OCI-LY3 (cell line): ENCODE data around the gene KIF17.

Experiments used
- H2AFZ ChIP-seq: fragments of 200-600, 300-600 bp; shearing (Covaris generic); 2 replicates; pipeline ENCODE4 v1.6.0; 2014; ENCODE audit warnings: antibody characterized with exemption, low read depth, low read length
- H3K27ac ChIP-seq: fragments of 200-600, 300-600 bp; sonication (generic); 2 replicates; pipeline ENCODE4 v1.5.1; 2014; ENCODE audit warnings: mild to moderate bottlenecking, low read length, moderate library complexity, mixed read lengths
- H3K27me3 ChIP-seq: fragments of 200-600, 300-600 bp; sonication (generic); 2 replicates; pipeline ENCODE4 v1.6.1; 2014; ENCODE audit warnings: low read depth, low read length, mixed read lengths
- H3K36me3 ChIP-seq: fragments of 200-600, 300-600 bp; sonication (generic); replicated peaks from 2 replicates; pipeline ENCODE3; 2014; ENCODE audit warnings: low read depth, low read length, mixed read lengths
- H3K4me1 ChIP-seq: fragments of 300-600, 200-600 bp; sonication (generic); 2 replicates; pipeline ENCODE4 v1.6.1; 2014; ENCODE audit warnings: low read length, mixed read lengths
- H3K4me2 ChIP-seq: fragments of 200-600, 300-600 bp; sonication (generic); 2 replicates; pipeline ENCODE4 v1.6.1; 2014; ENCODE audit warnings: low read length, mixed read lengths
- H3K4me3 ChIP-seq: fragments of 300-600, 200-600 bp; sonication (generic); 2 replicates; pipeline ENCODE4 v1.5.1; 2014; ENCODE audit warnings: antibody characterized with exemption, mild to moderate bottlenecking, low read length, moderate library complexity
- H3K79me2 ChIP-seq: fragments of 300-600, 200-600 bp; shearing (Covaris generic); 2 replicates; pipeline ENCODE4 v1.6.1; 2014; ENCODE audit warnings: mild to moderate bottlenecking, low read length, mixed read lengths
- H3K9ac ChIP-seq: fragments of 300-600, 200-600 bp; shearing (Covaris generic); 2 replicates; pipeline ENCODE4 v1.6.0; 2014; ENCODE audit warnings: mild to moderate bottlenecking, low read length, moderate library complexity
- H3K9me3 ChIP-seq: fragments of 200-600, 300-600 bp; shearing (Covaris generic); 2 replicates; pipeline ENCODE4 v1.6.1; 2014; ENCODE audit warnings: low read length, mixed read lengths; ENCODE audit not compliant: insufficient read depth
- H4K20me1 ChIP-seq: fragments of 200-600, 300-600 bp; sonication (generic); 2 replicates; pipeline ENCODE4 v1.6.1; 2016; ENCODE audit warnings: low read length, mixed read lengths; ENCODE audit not compliant: insufficient read depth
- CTCF ChIP-seq: fragments of 200-600, 300-600 bp; sonication (generic); IDR thresholded peaks from 2 replicates; pipeline ENCODE4 v1.5.1; 2014; ENCODE audit warnings: antibody characterized with exemption, low read length, low read depth
- EZH2phosphoT487 ChIP-seq: fragments of 200-600 bp; shearing (Covaris generic); IDR thresholded peaks from 2 replicates; pipeline ENCODE4 v1.6.1; 2018; ENCODE audit warnings: antibody characterized with exemption, mixed run types, low read depth

Gene KIF17

GRCh38 chr1:20689645-20690056, 28.2 kb downstream of the KIF17 start:
- H3K9ac ChIP-seq, result no peak overlapping the region
- no peaks in the 10 kb centered on the region for H3K27me3 ChIP-seq
- H3K4me2 ChIP-seq, result no peak overlapping the region
- TF ChIP-seq EZH2phosphoT487, result no peak
- no peak for TF ChIP-seq CTCF
- no peak overlapping the region for H3K27ac ChIP-seq
- H3K4me1 ChIP-seq, result no peaks in the 10 kb centered on the region
- H4K20me1 ChIP-seq, result no peaks in the 10 kb centered on the region
- H3K9me3 ChIP-seq, result no peaks in the 10 kb centered on the region
- H2AFZ ChIP-seq, result no peak overlapping the region
- no peak overlapping the region for H3K4me3 ChIP-seq
- H3K79me2 ChIP-seq, result no peaks in the 10 kb centered on the region
- H3K36me3 ChIP-seq, result no peaks in the 10 kb centered on the region

- Histone ChIP-seq H3K4me2 (no peak overlapping the region), H3K27ac (no peak overlapping the region), H3K9me3 (no peaks in the 10 kb centered on the region), H3K27me3 (no peaks in the 10 kb centered on the region), H3K4me3 (no peak overlapping the region), H3K4me1 (no peaks in the 10 kb centered on the region), H2AFZ (no peak overlapping the region), H3K9ac (no peak overlapping the region), H4K20me1 (no peaks in the 10 kb centered on the region), H3K79me2 (no peaks in the 10 kb centered on the region), H3K36me3 (no peaks in the 10 kb centered on the region)
- no peak for TF ChIP-seq EZH2phosphoT487
- TF ChIP-seq CTCF, result no peak
Measured at GRCh38 chr1:20686883-20687725, 30.7 kb downstream of the KIF17 start.

GRCh38 chr1:20685741-20686140, 32.1 kb downstream of the KIF17 start:
- Histone ChIP-seq H2AFZ (no peak overlapping the region), H3K79me2 (no peaks in the 10 kb centered on the region), H3K9me3 (no peaks in the 10 kb centered on the region), H3K36me3 (no peaks in the 10 kb centered on the region), H4K20me1 (no peaks in the 10 kb centered on the region), H3K27me3 (no peaks in the 10 kb centered on the region), H3K4me2 (no peak overlapping the region), H3K4me3 (no peak overlapping the region), H3K27ac (no peak overlapping the region), H3K9ac (no peak overlapping the region), H3K4me1 (no peaks in the 10 kb centered on the region)
- TF ChIP-seq CTCF, result no peak
- no peak for TF ChIP-seq EZH2phosphoT487

GRCh38 chr1:20685099-20685662, 32.6 kb downstream of the KIF17 start:
- Histone ChIP-seq H3K27me3 (no peaks in the 10 kb centered on the region), H2AFZ (no peak overlapping the region), H3K9me3 (no peaks in the 10 kb centered on the region), H3K4me1 (no peaks in the 10 kb centered on the region), H3K4me2 (no peak overlapping the region), H4K20me1 (no peaks in the 10 kb centered on the region), H3K27ac (no peak overlapping the region), H3K4me3 (no peak overlapping the region), H3K79me2 (no peaks in the 10 kb centered on the region), H3K9ac (no peak overlapping the region), H3K36me3 (no peaks in the 10 kb centered on the region)
- TF ChIP-seq EZH2phosphoT487 (no peak), CTCF (no peak)
